Activated CD4-positive, alpha-beta T cell treated with anti-CD3 and anti-CD28 coated beads for 36 hours (primary cell): ENCODE measurements around the gene OR2G3. TPM values are rescaled to one million over a fixed set of nuclear protein-coding genes. Genes with fewer than 3 reads are reported as not detected.
A peak's percentile ranks its signal among the peaks of the same experiment; 100 is the strongest.

Experiments used
- ATAC-seq: fragments of 200-7000 bp; cut with Tn5 transposase; one replicate; pipeline ENCODE4 v1.10.0; 2021; ENCODE audit warnings: mild to moderate bottlenecking, moderate library complexity
- CTCF ChIA-PET: fragments of 350-600 bp; sonication (Branson Sonifier 250); formaldehyde crosslinking; loops from one replicate; lab custom pipeline; 2021; ENCODE audit warnings: antibody characterized with exemption; lab: Charles Lee
- POLR2A ChIA-PET: fragments of 350-600 bp; sonication (Branson Sonifier 250); formaldehyde crosslinking; loops from one replicate; lab custom pipeline; 2021; ENCODE audit warnings: antibody characterized with exemption, inconsistent platforms; lab: Charles Lee
- DNase-seq: peaks from one replicate; pipeline ENCODE4 v3.0.0-alpha.2; 2020
- H3K27ac Mint-ChIP-seq: one replicate; pipeline ENCODE4 v1.8.0; 2021; ENCODE audit warnings: mixed read lengths
- H3K27me3 Mint-ChIP-seq: one replicate; pipeline ENCODE4 v1.8.0; 2021; ENCODE audit warnings: mixed read lengths
- H3K36me3 Mint-ChIP-seq: one replicate; pipeline ENCODE4 v1.8.0; 2021; ENCODE audit warnings: low read depth, mixed read lengths
- H3K4me1 Mint-ChIP-seq: one replicate; pipeline ENCODE4 v1.8.0; 2021; ENCODE audit warnings: mixed read lengths
- H3K4me3 Mint-ChIP-seq: one replicate; pipeline ENCODE4 v1.8.0; 2021; ENCODE audit warnings: mild to moderate bottlenecking, moderate library complexity, mixed read lengths
- H3K9me3 Mint-ChIP-seq: one replicate; pipeline ENCODE4 v1.8.0; 2021; ENCODE audit warnings: low read depth, mixed read lengths
- intact Hi-C, 2 experiments: fragments of 100-400 bp; cut with DNase I in 1 of 2; cut with micrococcal nuclease in 1 of 2; formaldehyde crosslinking; loops; one replicate each; pipeline versions ENCODE4 v1.14.2 to v1.15.1; 2022 to 2024; cut with DNase I, micrococcal nuclease
- total RNA-seq, 2 experiments: library from RNA; stranded (reverse); gene quantifications; one replicate each; pipeline ENCODE4 v1.2.3, GENCODE V29; 2021

The OR2G3 gene
- total RNA-seq, 2 experiments from 2014 or later = not detected

DNA sequence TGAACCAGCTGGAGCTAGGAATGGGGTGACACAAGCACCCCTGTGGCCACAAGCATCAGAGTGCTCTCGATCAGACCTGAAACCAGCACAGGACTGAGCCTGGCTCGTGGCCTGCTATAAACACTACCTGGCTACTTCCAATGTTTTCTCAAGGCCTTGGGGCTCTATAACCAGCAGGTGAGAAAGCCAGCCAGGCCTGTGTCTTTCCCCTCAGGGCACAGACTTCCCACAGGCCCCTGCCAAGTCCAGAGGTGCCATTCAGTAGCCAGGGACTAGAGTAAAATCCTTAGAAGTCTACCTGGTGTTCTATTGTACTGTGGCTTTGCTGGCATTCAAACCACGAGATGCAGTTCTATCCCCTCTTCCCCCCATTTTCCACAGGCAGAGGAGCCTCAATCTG lies 22.6 kb downstream of the OR2G3 start:
- Mint-ChIP-seq H3K4me1 (no peaks in the 10 kb centered on the region), H3K4me3 (no peak overlapping the region), H3K27me3 (peaks cover 5% of the 10 kb centered on the region), H3K9me3 (no peaks in the 10 kb centered on the region), H3K27ac (no peak overlapping the region), H3K36me3 (no peaks in the 10 kb centered on the region)
- DNase-seq (no peak), ATAC-seq (no peak)
- ChIA-PET CTCF (interaction anchor here (0.6 kb wide), 1 partner anchor 1191 kb away, joined by 4 read pairs; no protein-coding TSS in a partner anchor), POLR2A (no interaction called here)
- intact Hi-C loops = no loop called here

DNA sequence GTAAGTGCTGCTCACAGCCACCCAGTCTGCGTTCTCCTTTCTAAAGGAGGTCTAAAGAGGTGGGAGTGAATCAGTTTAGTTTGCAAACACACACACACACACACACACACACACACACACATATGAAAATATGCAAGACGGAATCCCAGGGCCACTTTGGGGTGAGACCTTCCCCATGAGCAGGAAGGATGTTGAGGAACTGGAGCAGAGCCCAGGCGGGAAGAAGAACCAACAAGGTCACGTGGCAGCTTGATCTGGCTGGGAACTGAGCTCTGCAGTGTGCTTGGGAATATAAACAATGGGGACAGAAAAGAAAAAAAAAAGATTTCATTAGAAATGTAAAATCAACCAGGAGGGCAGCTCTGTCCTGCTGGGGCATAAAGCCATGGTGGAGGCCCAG lies 32.6 kb downstream of the OR2G3 start:
- intact Hi-C loops = no loop called here
- ChIA-PET POLR2A (no interaction called here), CTCF (no interaction called here)
- Mint-ChIP-seq H3K4me3 (no peak overlapping the region), H3K9me3 (peaks cover 2% of the 10 kb centered on the region), H3K27me3 (peaks cover 34% of the 10 kb centered on the region), H3K4me1 (no peaks in the 10 kb centered on the region), H3K27ac (no peak overlapping the region), H3K36me3 (no peaks in the 10 kb centered on the region)
- ATAC-seq = no peak
- DNase-seq = no peak

DNA sequence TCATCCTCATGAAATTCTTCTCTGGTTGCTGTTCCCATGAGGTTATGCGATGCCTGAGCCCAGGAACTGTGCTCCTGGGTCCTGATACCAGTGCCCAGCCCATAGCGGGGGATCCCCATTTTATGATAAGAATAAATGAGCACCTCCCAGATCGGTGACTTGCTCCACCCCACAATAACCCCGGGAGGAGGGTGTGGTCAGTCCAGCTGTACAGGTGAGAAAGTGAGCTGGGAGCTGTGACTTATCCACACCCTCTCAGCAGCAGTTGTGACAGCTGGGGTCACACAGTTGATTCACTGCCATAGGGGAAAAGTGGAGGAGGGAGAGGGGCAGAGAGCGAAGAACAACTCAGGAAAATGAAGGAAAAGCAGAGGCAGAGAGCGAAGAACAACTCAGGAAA lies 33.4 kb downstream of the OR2G3 start:
- Mint-ChIP-seq H3K9me3 (peaks cover 2% of the 10 kb centered on the region), H3K27ac (no peak overlapping the region), H3K27me3 (peaks cover 32% of the 10 kb centered on the region), H3K4me3 (no peak overlapping the region), H3K36me3 (no peaks in the 10 kb centered on the region), H3K4me1 (no peaks in the 10 kb centered on the region)
- DNase-seq (no peak), ATAC-seq (no peak)
- ChIA-PET POLR2A (no interaction called here), CTCF (no interaction called here)
- intact Hi-C loops = no loop called here

DNA sequence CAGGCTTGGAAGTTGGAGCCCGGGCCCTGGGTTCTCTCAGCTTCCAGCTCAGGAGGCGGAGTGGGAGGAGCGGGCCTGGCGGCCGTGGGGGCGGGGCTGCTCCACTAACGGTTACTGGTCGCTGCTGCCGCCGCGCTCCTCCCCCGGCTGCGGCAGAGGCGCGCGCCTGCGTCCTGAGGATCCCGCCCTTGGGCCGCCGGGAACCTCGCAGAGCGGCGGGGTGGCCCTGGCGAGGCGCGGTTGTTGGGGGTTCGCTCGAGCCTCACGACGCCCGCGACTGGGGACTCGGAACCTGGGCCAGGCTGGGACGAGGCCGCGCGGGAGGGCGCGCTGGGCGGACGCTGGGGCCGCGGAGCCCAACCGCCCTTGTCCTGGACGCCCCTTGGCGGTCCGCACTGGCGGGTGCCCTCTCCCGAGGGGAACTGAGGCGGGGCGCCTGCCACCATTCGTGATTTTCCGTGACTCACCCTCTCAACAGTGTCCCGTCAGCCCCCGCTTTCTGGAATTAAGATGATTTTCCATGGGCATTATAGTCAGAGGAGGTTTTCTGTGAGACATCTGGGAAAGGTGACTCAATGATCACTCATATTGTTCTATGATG lies 34.1 kb downstream of the OR2G3 start:
- ChIA-PET CTCF (no interaction called here), POLR2A (no interaction called here)
- H3K4me3 Mint-ChIP-seq = no peak overlapping the region
- no peaks in the 10 kb centered on the region for H3K4me1 Mint-ChIP-seq
- intact Hi-C loops = no loop called here
- DNase-seq (peak; percentile 76), ATAC-seq (peak; percentile 99)
- H3K27ac Mint-ChIP-seq = no peak overlapping the region
- no peaks in the 10 kb centered on the region for H3K36me3 Mint-ChIP-seq
- H3K27me3 Mint-ChIP-seq = peaks cover 29% of the 10 kb centered on the region
- peaks cover 2% of the 10 kb centered on the region for H3K9me3 Mint-ChIP-seq

DNA sequence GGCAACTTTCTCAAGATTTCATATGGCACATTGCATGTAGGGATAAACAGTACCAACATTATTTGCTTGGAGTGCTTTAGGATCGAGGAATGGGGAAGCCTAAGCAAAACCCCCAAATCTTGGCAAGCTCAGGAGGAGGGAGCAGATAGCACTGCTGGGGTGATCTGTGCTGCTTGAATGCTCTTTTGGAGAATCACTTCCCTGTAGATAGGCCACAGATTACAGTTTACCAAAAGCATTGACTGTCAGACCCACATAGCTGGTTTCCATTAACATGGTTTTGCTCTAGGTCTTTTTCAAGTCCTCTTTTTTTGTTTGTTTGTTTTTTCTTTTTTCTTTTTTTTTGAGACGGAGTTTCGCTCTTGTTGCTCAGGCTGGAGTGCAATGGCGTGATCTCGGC lies 37.4 kb downstream of the OR2G3 start:
- Mint-ChIP-seq H3K36me3 (no peaks in the 10 kb centered on the region), H3K4me3 (no peak overlapping the region), H3K27ac (no peak overlapping the region), H3K9me3 (peaks cover 2% of the 10 kb centered on the region), H3K27me3 (peaks cover 24% of the 10 kb centered on the region), H3K4me1 (no peaks in the 10 kb centered on the region)
- intact Hi-C loops = no loop called here
- ChIA-PET POLR2A (no interaction called here), CTCF (no interaction called here)
- DNase-seq = no peak
- ATAC-seq = no peak

DNA sequence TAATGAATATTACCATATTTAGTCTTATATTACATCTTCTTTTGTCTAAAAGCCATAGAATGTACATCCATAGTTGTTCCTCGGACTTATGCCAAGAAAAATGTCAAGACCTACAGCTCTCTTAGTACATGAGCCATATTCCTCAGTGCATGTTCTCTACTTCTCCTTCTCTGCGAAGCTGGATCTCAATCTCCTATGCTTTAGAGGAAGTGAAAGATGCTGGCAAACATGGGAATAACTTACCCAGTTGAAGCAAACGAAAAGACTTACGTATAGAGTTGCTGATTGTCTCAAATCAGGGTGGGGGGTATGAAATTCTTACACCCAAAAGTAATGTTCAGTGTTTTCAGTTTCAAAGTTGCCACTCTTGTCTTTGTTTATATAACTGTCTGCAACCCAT lies 41.5 kb downstream of the OR2G3 start:
- no peak overlapping the region for H3K4me3 Mint-ChIP-seq
- ATAC-seq = no peak
- H3K9me3 Mint-ChIP-seq = no peaks in the 10 kb centered on the region
- H3K4me1 Mint-ChIP-seq = no peaks in the 10 kb centered on the region
- H3K27ac Mint-ChIP-seq = no peak overlapping the region
- POLR2A ChIA-PET = no interaction called here
- intact Hi-C loops = no loop called here
- CTCF ChIA-PET = no interaction called here
- peaks cover 2% of the 10 kb centered on the region for H3K27me3 Mint-ChIP-seq
- DNase-seq = no peak
- no peaks in the 10 kb centered on the region for H3K36me3 Mint-ChIP-seq

DNA sequence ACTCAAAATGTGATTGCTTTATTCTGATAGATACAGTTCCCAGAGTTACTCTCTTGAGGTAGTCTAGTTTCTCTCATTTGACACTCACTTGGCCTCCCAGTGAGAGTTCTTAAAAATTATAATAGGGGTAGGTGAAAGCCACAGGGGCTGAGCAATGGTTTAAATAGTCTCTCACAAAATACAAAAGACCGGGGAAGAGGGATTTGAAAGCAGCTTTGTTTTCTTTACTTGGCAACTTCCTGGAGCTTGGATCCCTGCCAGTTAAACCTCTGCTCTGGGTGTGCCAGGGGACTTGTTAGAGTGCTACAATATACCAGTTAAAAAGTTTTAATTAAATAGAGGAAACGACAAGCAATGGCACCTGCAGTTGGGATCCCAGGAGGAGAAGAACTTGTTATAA lies 42.5 kb downstream of the OR2G3 start:
- Mint-ChIP-seq H3K36me3 (no peaks in the 10 kb centered on the region), H3K27ac (no peak overlapping the region), H3K9me3 (no peaks in the 10 kb centered on the region), H3K4me3 (no peak overlapping the region), H3K4me1 (no peaks in the 10 kb centered on the region), H3K27me3 (no peaks in the 10 kb centered on the region)
- ATAC-seq (no peak), DNase-seq (no peak)
- ChIA-PET POLR2A (no interaction called here), CTCF (no interaction called here)
- intact Hi-C loops = no loop called here

DNA sequence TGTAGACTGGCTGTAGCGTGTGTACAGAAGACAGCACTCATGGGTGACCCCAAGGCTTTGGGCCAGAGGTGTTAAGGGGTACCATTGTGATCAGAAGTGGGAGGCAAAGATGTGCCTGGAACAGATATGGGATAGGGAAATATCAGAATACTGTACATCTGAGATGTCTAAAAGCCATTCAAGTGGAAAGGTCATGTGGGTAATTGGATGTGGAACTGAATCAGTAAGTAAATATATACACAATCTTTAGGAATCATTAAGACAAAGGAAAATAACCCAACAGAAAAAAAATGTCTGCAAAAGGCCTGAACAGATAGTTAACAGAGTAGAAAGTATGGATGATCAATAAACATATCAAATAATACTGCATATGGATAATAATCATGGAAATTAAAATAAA lies 47.7 kb downstream of the OR2G3 start:
- DNase-seq (no peak), ATAC-seq (no peak)
- Mint-ChIP-seq H3K4me1 (no peaks in the 10 kb centered on the region), H3K4me3 (no peak overlapping the region), H3K27ac (no peak overlapping the region), H3K27me3 (no peaks in the 10 kb centered on the region), H3K36me3 (no peaks in the 10 kb centered on the region), H3K9me3 (no peaks in the 10 kb centered on the region)
- ChIA-PET POLR2A (no interaction called here), CTCF (no interaction called here)
- intact Hi-C loops = no loop called here

Other genes with a start within 250 kb of the OR2G3 start
- 1 to 10 TPM; 1.0 to 1.5 TPM for gene NLRP3, start 189.4 kb upstream of the OR2G3 start, total RNA-seq
- gene OR2B11, start 147.5 kb upstream of the OR2G3 start, total RNA-seq = not detected
- not detected for gene OR2C3, start 69.1 kb upstream of the OR2G3 start, total RNA-seq
- gene GCSAML, start 56.5 kb upstream of the OR2G3 start, total RNA-seq = under 1 TPM in 1 of 2 experiments, not detected in 1; 0.09 TPM
- not detected for gene OR2G2, start 17.2 kb upstream of the OR2G3 start, total RNA-seq
- not detected for gene OR13G1, start 74.2 kb downstream of the OR2G3 start, total RNA-seq
- not detected for gene OR6F1, start 111.1 kb downstream of the OR2G3 start, total RNA-seq
- not detected for gene OR14K1, start 133.0 kb downstream of the OR2G3 start, total RNA-seq
- not detected for gene OR14A2, start 142.6 kb downstream of the OR2G3 start, total RNA-seq
- gene OR1C1, start 155.0 kb downstream of the OR2G3 start, total RNA-seq = not detected
- not detected for gene OR14A16, start 218.5 kb downstream of the OR2G3 start, total RNA-seq
- not detected for gene OR11L1, start 236.3 kb downstream of the OR2G3 start, total RNA-seq